ENCODE data around the gene EPX.
"Not testable (repeated sequence)": the region's sequence is repeated elsewhere in the genome, so short reads cannot be mapped to it uniquely, and the experiment has no call there.

Gene EPX

GRCh38 chr17:58192612-58193011 lies at the start of gene EPX:
EPX (plus strand) TSS chr17:58192726; CDS start chr17:58192847, 121 bp downstream.
- no peak for TF ChIP-seq CTCF (IDR thresholded peaks at IDR 0.05; ENCODE audit: low read depth, low read length, missing control alignments)
- in situ Hi-C loops (cut with HindIII; ENCODE audit: low pct_ligation_motif_present, low sequenced_read_pairs): no loop called here
- no peak for DNase-seq
- H3K27ac ChIP-seq: no peak within 1 kb of the TSS
- no peak within 1 kb of the TSS for H3K4me3 ChIP-seq (ENCODE audit: low read depth, low read length)
- H3K36me3 ChIP-seq (replicated peaks): no peaks in the 10 kb centered on the region
- no peaks in the 10 kb centered on the region for H3K27me3 ChIP-seq (replicated peaks)

- H3K27ac ChIP-seq; DNase-seq; in situ Hi-C loops (cut with HindIII; ENCODE audit: low pct_ligation_motif_present, low sequenced_read_pairs); H3K27me3 ChIP-seq (replicated peaks); H3K36me3 ChIP-seq (replicated peaks); H3K4me3 ChIP-seq (ENCODE audit: low read depth, low read length): not testable (repeated sequence)
These were observed 49.2 kb upstream of the EPX start for GRCh38 chr17:58143335-58143734.

- TF ChIP-seq CTCF (IDR thresholded peaks at IDR 0.05; ENCODE audit: low read depth, low read length, missing control alignments): no peak
- in situ Hi-C loops (cut with HindIII; ENCODE audit: low pct_ligation_motif_present, low sequenced_read_pairs): no loop called here
- Histone ChIP-seq H3K27me3 (replicated peaks) (peaks cover 1% of the 10 kb centered on the region), H3K36me3 (replicated peaks) (no peaks in the 10 kb centered on the region), H3K27ac (no peak overlapping the region), H3K4me3 (ENCODE audit: low read depth, low read length) (no peak overlapping the region)
- no peak for DNase-seq
These were observed 47.7 kb upstream of the EPX start for GRCh38 chr17:58144801-58145200.

GRCh38 chr17:58147930-58148434 lies 44.5 kb upstream of the EPX start, which contains the start of gene OR4D1:
OR4D1 (plus strand) TSS chr17:58148384; CDS start chr17:58155154, 6,770 bp downstream.
- in situ Hi-C loops (cut with HindIII; ENCODE audit: low pct_ligation_motif_present, low sequenced_read_pairs): no loop called here
- Histone ChIP-seq H3K27me3 (replicated peaks) (peaks cover 1% of the 10 kb centered on the region), H3K36me3 (replicated peaks) (no peaks in the 10 kb centered on the region), H3K27ac (no peak within 1 kb of the TSS), H3K4me3 (ENCODE audit: low read depth, low read length) (no peak within 1 kb of the TSS)
- TF ChIP-seq CTCF (IDR thresholded peaks at IDR 0.05; ENCODE audit: low read depth, low read length, missing control alignments): no peak
- DNase-seq: no peak

- no peak overlapping the region for H3K27ac ChIP-seq
- H3K27me3 ChIP-seq (replicated peaks): peaks cover 1% of the 10 kb centered on the region
- H3K4me3 ChIP-seq (ENCODE audit: low read depth, low read length): no peak overlapping the region
- TF ChIP-seq CTCF (IDR thresholded peaks at IDR 0.05; ENCODE audit: low read depth, low read length, missing control alignments): no peak
- no peaks in the 10 kb centered on the region for H3K36me3 ChIP-seq (replicated peaks)
- DNase-seq: no peak
- in situ Hi-C loops (cut with HindIII; ENCODE audit: low pct_ligation_motif_present, low sequenced_read_pairs): no loop called here
These were observed 43.9 kb upstream of the EPX start for GRCh38 chr17:58148609-58149008.

GRCh38 chr17:58150394-58150793 lies 42.1 kb upstream of the EPX start:
- Histone ChIP-seq H3K36me3 (replicated peaks) (no peaks in the 10 kb centered on the region), H3K27me3 (replicated peaks) (peaks cover 1% of the 10 kb centered on the region), H3K4me3 (ENCODE audit: low read depth, low read length) (no peak overlapping the region), H3K27ac (no peak overlapping the region)
- no peak for DNase-seq
- in situ Hi-C loops (cut with HindIII; ENCODE audit: low pct_ligation_motif_present, low sequenced_read_pairs): no loop called here
- no peak for TF ChIP-seq CTCF (IDR thresholded peaks at IDR 0.05; ENCODE audit: low read depth, low read length, missing control alignments)
